GM21825 (cell line): ENCODE results near the gene RFC4.
"Not testable (repeated sequence)": the region's sequence is repeated elsewhere in the genome, so short reads cannot be mapped to it uniquely, and the experiment has no call there.

Experiments
- ATAC-seq: cut with Tn5 transposase; IDR thresholded peaks from one replicate; pipeline ENCODE4 v1.9.1; 2021; ENCODE audit warnings: mild to moderate bottlenecking, moderate library complexity; ENCODE audit not compliant: unreplicated experiment

Gene RFC4

GRCh38 chr3:186806089-186807055 lies at the start of gene RFC4:
TSS of gene RFC4 (minus strand) at chr3:186806482. CDS start at chr3:186804713, 1,769 bp downstream.
- ATAC-seq, result peak; percentile 96

GRCh38 chr3:186854954-186855353 lies 48.7 kb upstream of the RFC4 start:
- no peak for ATAC-seq

GRCh38 chr3:186854146-186854545 lies 47.9 kb upstream of the RFC4 start:
- no peak for ATAC-seq

GRCh38 chr3:186852994-186853393 lies 46.7 kb upstream of the RFC4 start:
- ATAC-seq, result no peak

GRCh38 chr3:186851835-186852234 lies 45.6 kb upstream of the RFC4 start:
- not testable (repeated sequence) for ATAC-seq

- peak; percentile 78 for ATAC-seq
Measured at GRCh38 chr3:186849374-186849975, 43.2 kb upstream of the RFC4 start.

- ATAC-seq, result no peak
Measured at GRCh38 chr3:186847437-186847836, 41.2 kb upstream of the RFC4 start.

GRCh38 chr3:186845756-186846155 lies 39.5 kb upstream of the RFC4 start:
- ATAC-seq, result no peak

- ATAC-seq, result no peak
Measured at GRCh38 chr3:186844908-186845307, 38.6 kb upstream of the RFC4 start.

GRCh38 chr3:186843039-186843432 lies 36.8 kb upstream of the RFC4 start:
- no peak for ATAC-seq

GRCh38 chr3:186842426-186843038 lies 36.2 kb upstream of the RFC4 start, which contains the start of gene ADIPOQ:
TSS of gene ADIPOQ (plus strand) at chr3:186842710. CDS start at chr3:186853059, 10,349 bp downstream.
- ATAC-seq, result no peak

GRCh38 chr3:186841620-186842019 lies 35.3 kb upstream of the RFC4 start:
- no peak for ATAC-seq

- ATAC-seq, result no peak
Measured at GRCh38 chr3:186839874-186840641, 33.8 kb upstream of the RFC4 start.

- no peak for ATAC-seq
Measured at GRCh38 chr3:186832276-186832675, 26.0 kb upstream of the RFC4 start.

- ATAC-seq, result no peak
Measured at GRCh38 chr3:186831798-186832197, 25.5 kb upstream of the RFC4 start.

GRCh38 chr3:186828340-186828739 lies 22.1 kb upstream of the RFC4 start:
- ATAC-seq, result no peak

GRCh38 chr3:186826976-186827857 lies 20.9 kb upstream of the RFC4 start:
- ATAC-seq, result peak; percentile 87

GRCh38 chr3:186826410-186826975 lies 20.2 kb upstream of the RFC4 start:
- ATAC-seq, result no peak

- no peak for ATAC-seq
Measured at GRCh38 chr3:186825872-186826409, 19.7 kb upstream of the RFC4 start.
